Left ventricle myocardium inferior (tissue), 1 donor: ENCODE results near the gene TSC22D2. TPM values are rescaled to one million over a fixed set of nuclear protein-coding genes. Genes with fewer than 3 reads are reported as not detected.

ENCODE experiments used
- DNase-seq: peaks from one replicate; pipeline ENCODE4 v3.0.0-alpha.2; 2020
- H3K27ac ChIP-seq: fragments of 200-600 bp; replicated peaks from 2 replicates; pipeline ENCODE4 v1.8.0; 2021
- H3K27me3 ChIP-seq: fragments of 200-600 bp; 2 replicates; pipeline ENCODE4 v1.8.0; 2021; ENCODE audit warnings: low read depth
- H3K36me3 ChIP-seq: fragments of 200-600 bp; 2 replicates; pipeline ENCODE4 v1.8.0; 2021
- H3K4me1 ChIP-seq: fragments of 200-600 bp; 2 replicates; pipeline ENCODE4 v1.8.0; 2021
- H3K4me3 ChIP-seq: fragments of 200-600 bp; 2 replicates; pipeline ENCODE4 v1.8.0; 2021; ENCODE audit warnings: mild to moderate bottlenecking, moderate library complexity
- H3K9me3 ChIP-seq: fragments of 200-600 bp; replicated peaks from 2 replicates; pipeline ENCODE4 v1.8.0; 2021
- intact Hi-C: fragments of 100-400 bp; cut with micrococcal nuclease; formaldehyde crosslinking; loops from one replicate; pipeline ENCODE4 v1.11.0; 2022
- total RNA-seq: library from RNA; stranded (reverse); fragmentation: NEBNext Ultra II Directional; extraction: Animal tissue kit (Norgen Biotek cat#: 25700); gene quantifications from one replicate; pipeline ENCODE4 v1.2.1, GENCODE V29; 2021
- TF ChIP-seq, protein P1 (sequence below): fragments of 200-600 bp; IDR thresholded peaks from 2 replicates; pipeline ENCODE4 v1.8.0; 2021; ENCODE audit warnings: antibody characterized with exemption, mild to moderate bottlenecking, borderline replicate concordance
- donor health status: DM: no; HTN: yes; CAD: no; lungs with severe emphysema.

The TSC22D2 gene
- total RNA-seq, 1 donor from 2014 or later = 21.9 TPM

DNA sequence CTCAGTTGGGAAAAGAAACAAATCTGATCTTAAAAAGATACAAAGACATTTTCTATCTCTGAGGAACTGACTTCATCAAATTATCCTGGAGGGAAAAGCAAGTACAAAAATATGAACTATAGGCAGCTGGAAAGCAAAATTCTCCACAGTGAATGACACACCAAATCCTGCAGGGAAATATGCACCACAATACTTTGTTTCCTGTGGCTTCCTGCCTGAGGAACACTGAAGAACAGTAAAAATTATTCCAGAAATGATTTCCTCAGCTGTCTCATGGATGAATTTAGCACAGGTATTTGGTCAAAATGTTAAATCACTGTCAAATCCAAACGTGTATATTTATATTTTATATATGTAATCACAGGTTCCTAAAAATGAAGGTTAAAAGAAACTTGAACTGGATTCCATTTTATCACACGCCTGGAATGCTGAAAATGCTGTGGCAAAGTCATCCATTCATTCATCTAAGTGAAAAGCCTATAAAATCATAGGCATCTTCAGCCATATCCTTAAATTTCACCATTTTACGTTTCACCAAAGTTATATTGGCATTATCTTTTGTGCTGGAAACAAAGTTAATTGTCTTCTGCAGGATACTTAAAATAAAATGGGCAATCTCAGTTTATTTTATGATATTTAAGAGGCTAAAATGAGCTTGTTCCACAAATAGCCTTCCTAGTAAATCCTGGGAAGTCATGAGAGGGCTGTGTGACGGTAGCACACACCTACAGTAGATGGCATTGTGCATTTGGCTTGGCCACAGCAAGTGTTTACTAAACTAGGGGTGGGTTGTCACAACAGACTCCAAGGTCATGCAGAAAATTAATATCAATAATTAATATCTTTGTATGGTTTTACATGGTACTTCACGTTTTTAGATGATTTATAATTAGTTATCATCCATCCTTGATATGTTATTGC is 19.3 kb upstream of the TSC22D2 start:
- Histone ChIP-seq H3K4me3 (no peak overlapping the region), H3K9me3 (no peaks in the 10 kb centered on the region), H3K27me3 (no peaks in the 10 kb centered on the region), H3K36me3 (no peaks in the 10 kb centered on the region), H3K27ac (peak overlapping the region; percentile 47), H3K4me1 (peaks cover 22% of the 10 kb centered on the region)
- DNase-seq = no peak
- intact Hi-C loops = no loop called here
- TF ChIP-seq, protein P1, sequence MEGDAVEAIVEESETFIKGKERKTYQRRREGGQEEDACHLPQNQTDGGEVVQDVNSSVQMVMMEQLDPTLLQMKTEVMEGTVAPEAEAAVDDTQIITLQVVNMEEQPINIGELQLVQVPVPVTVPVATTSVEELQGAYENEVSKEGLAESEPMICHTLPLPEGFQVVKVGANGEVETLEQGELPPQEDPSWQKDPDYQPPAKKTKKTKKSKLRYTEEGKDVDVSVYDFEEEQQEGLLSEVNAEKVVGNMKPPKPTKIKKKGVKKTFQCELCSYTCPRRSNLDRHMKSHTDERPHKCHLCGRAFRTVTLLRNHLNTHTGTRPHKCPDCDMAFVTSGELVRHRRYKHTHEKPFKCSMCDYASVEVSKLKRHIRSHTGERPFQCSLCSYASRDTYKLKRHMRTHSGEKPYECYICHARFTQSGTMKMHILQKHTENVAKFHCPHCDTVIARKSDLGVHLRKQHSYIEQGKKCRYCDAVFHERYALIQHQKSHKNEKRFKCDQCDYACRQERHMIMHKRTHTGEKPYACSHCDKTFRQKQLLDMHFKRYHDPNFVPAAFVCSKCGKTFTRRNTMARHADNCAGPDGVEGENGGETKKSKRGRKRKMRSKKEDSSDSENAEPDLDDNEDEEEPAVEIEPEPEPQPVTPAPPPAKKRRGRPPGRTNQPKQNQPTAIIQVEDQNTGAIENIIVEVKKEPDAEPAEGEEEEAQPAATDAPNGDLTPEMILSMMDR = no peak

DNA sequence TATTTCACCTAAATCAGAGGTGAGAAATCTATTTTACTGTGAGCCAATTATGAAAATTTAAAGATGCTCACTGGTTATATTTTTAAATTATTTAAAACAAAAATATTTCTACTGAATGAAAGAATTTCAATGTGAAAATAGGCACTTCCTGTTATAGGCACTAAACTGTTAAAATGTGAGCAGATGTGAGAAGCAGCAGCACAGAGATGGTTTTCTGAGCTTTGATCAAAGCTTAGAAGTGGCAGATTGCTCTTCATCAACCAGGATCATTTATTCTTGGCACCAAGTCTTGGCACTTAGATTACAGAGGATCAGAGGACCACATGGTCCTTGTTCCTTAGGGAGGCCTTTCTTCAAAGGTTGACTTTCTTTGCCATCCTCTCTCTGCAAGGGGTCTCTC is 18.0 kb upstream of the TSC22D2 start:
- no peaks in the 10 kb centered on the region for H3K9me3 ChIP-seq
- no peak overlapping the region for H3K27ac ChIP-seq
- intact Hi-C loops = no loop called here
- no peaks in the 10 kb centered on the region for H3K36me3 ChIP-seq
- no peak overlapping the region for H3K4me3 ChIP-seq
- TF ChIP-seq, protein P1 = no peak
- no peak for DNase-seq
- no peaks in the 10 kb centered on the region for H3K27me3 ChIP-seq
- peaks cover 22% of the 10 kb centered on the region for H3K4me1 ChIP-seq

DNA sequence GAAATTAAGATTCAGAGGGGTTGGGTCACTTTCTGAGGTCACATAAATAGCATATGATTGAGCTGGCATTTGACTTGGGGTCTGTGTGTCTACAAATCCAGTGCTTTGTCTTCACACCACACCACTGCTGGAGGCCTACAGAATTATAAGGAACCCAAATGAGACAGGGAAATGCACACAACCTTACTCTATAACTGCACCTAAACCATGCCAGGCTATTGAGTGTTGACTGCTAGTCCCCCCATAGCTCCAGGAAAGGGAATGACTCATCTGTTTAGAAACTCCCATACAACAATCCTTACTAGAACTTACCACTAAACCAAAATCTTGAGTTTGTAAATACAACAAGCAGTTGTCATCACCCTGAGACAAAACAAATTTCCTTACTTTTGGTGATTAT is 16.9 kb upstream of the TSC22D2 start:
- no peak overlapping the region for H3K4me3 ChIP-seq
- intact Hi-C loops = no loop called here
- no peaks in the 10 kb centered on the region for H3K27me3 ChIP-seq
- no peaks in the 10 kb centered on the region for H3K36me3 ChIP-seq
- TF ChIP-seq, protein P1 = no peak
- peaks cover 22% of the 10 kb centered on the region for H3K4me1 ChIP-seq
- H3K27ac ChIP-seq = no peak overlapping the region
- no peak for DNase-seq
- H3K9me3 ChIP-seq = no peaks in the 10 kb centered on the region

DNA sequence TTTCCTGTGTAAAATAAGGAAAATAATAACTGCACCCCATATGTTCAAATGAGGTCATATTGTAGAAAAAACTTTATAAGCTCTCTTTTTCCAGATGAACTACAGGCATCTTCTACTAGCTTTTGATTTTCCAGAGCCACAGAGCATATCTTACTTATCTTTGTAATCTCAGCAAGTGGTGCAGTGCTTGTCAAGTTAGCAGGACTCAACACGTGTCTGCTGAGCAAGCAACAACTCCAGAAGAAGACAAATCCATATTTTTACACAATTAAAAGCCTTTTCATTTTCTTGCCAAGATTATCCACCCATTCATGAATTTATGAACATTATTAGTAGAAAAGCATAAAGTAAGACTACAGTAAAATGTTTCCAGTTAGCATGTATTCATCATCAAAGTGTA is 14.4 kb upstream of the TSC22D2 start:
- DNase-seq = no peak
- intact Hi-C loops = no loop called here
- no peak overlapping the region for H3K27ac ChIP-seq
- H3K4me1 ChIP-seq = peaks cover 15% of the 10 kb centered on the region
- no peaks in the 10 kb centered on the region for H3K27me3 ChIP-seq
- TF ChIP-seq, protein P1 = no peak
- H3K36me3 ChIP-seq = no peaks in the 10 kb centered on the region
- H3K4me3 ChIP-seq = no peak overlapping the region
- H3K9me3 ChIP-seq = no peaks in the 10 kb centered on the region

DNA sequence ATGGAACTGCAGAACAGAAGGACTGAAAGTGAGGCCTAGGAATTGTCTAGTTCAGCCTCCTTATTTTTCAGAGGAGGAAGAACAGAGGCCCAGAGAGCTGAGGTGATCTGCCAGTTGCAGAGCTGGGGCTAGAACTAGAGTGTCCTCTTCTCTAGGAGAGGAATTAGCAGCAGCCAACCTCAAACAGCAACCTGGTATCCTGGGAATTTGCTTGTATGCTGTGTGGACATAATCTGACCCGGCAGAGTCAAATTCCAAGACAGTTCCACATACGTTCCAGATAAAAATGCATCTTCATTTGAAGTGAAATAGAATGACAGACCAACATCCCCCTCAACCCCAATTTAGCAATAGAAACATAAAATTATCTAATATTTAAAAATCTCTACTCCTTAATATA is 13.5 kb upstream of the TSC22D2 start:
- Histone ChIP-seq H3K36me3 (no peaks in the 10 kb centered on the region), H3K27me3 (no peaks in the 10 kb centered on the region), H3K4me3 (no peak overlapping the region), H3K4me1 (peaks cover 7% of the 10 kb centered on the region), H3K9me3 (no peaks in the 10 kb centered on the region), H3K27ac (no peak overlapping the region)
- TF ChIP-seq, protein P1 = no peak
- intact Hi-C loops = no loop called here
- DNase-seq = no peak
